Right lobe of liver (tissue), 4 donors: ENCODE measurements around the gene DLX2.

Experiments used
- CTCF ChIP-seq, 4 donors: fragments of 200-600 bp in 3 of 4; fragments of 450-650 bp in 1 of 4; IDR thresholded peaks; one replicate each; pipeline versions ENCODE4 v1.5.1 to v1.8.0; 2016 to 2022; ENCODE audit warnings: antibody characterized with exemption in 4 of 4, mild to moderate bottlenecking in 2 of 4
- POLR2A ChIP-seq: fragments of 450-650 bp; IDR thresholded peaks from one replicate; pipeline ENCODE4 v1.6.1; 2017; ENCODE audit warnings: antibody characterized with exemption, mild to moderate bottlenecking
- donor health status: DM: no; HTN: no; CAD: no.
- donor health status: DM: no; HTN: no; CAD: no.
- donor health status: DM: no; HTN: yes; CAD: no.

GRCh38 chr2:172114579-172114978 is 11.9 kb upstream of the DLX2 start:
- TF ChIP-seq CTCF (IDR thresholded peaks at IDR 0.05), result no peak
- TF ChIP-seq POLR2A, result no peak
